Spleen (tissue), 11 donors: ENCODE results near the gene ATP6V1B1. TPM values are rescaled to one million over a fixed set of nuclear protein-coding genes. Genes with fewer than 3 reads are reported as not detected.

ENCODE experiments used
- DNase-seq: peaks from one replicate; pipeline ENCODE4 v3.0.0-alpha.2; 2020
- H3K27ac ChIP-seq, 8 donors: fragments of 200-600 bp; sonication (generic) in 7 of 8; 1 replicate in 4 of 8; 2 replicates in 4 of 8; pipeline versions ENCODE4 v1.5.0 to v1.8.0; 2016 to 2021; ENCODE audit warnings: inconsistent platforms in 4 of 8, mild to moderate bottlenecking in 4 of 8, moderate library complexity in 1 of 8
- H3K27me3 ChIP-seq, 7 donors: fragments of 200-600 bp; sonication (generic) in 6 of 7; replicated peaks in 1 of 7; 1 replicate in 4 of 7; 2 replicates in 3 of 7; pipeline versions ENCODE4 v1.5.0 to v1.8.0; 2016 to 2021; ENCODE audit warnings: inconsistent platforms in 3 of 7, mild to moderate bottlenecking in 1 of 7
- H3K36me3 ChIP-seq, 6 donors: fragments of 200-600 bp; sonication (generic) in 5 of 6; 1 replicate in 4 of 6; 2 replicates in 2 of 6; pipeline versions ENCODE4 v1.5.0 to v1.8.0; 2016 to 2021; ENCODE audit warnings: inconsistent platforms in 2 of 6
- H3K4me1 ChIP-seq, 6 donors: fragments of 200-600 bp; sonication (generic) in 5 of 6; 1 replicate in 3 of 6; 2 replicates in 3 of 6; pipeline versions ENCODE4 v1.5.0 to v1.8.0; 2016 to 2021; ENCODE audit warnings: inconsistent platforms in 3 of 6
- H3K4me3 ChIP-seq, 8 donors: fragments of 200-600 bp; sonication (generic) in 7 of 8; 1 replicate in 4 of 8; 2 replicates in 4 of 8; pipeline versions ENCODE4 v1.5.0 to v1.8.0; 2016 to 2021; ENCODE audit warnings: inconsistent platforms in 4 of 8, mild to moderate bottlenecking in 4 of 8, moderate library complexity in 2 of 8
- H3K9me3 ChIP-seq, 8 donors: fragments of 200-600 bp; sonication (generic) in 7 of 8; 1 replicate in 4 of 8; 2 replicates in 4 of 8; pipeline versions ENCODE4 v1.5.0 to v1.8.0; 2016 to 2021; ENCODE audit warnings: inconsistent platforms in 4 of 8
- POLR2A ChIP-seq, 3 donors: fragments of 450-650 bp; IDR thresholded peaks; one replicate each; pipeline ENCODE4 v1.5.1; 2017; ENCODE audit warnings: antibody characterized with exemption in 3 of 3, mild to moderate bottlenecking in 1 of 3
- POLR2AphosphoS5 ChIP-seq, 3 donors: sonication (generic); formaldehyde crosslinking; IDR thresholded peaks; one replicate each; pipeline ENCODE4 v1.5.1; 2017; ENCODE audit warnings: antibody characterized with exemption in 3 of 3
- WGBS, 5 donors: extraction: QIAGEN DNeasy Blood & Tissue Kit in 3 of 5; methylation state at CpG; one replicate each; pipeline versions ENCODE4 v1.1.5 to v1.1.7; 2013 to 2018; 5-methylcytosine and 5-hydroxymethylcytosine counted together
- intact Hi-C: fragments of 100-400 bp; cut with DNase I; formaldehyde crosslinking; loops from one replicate; pipeline ENCODE4 v1.15.0; 2023; ENCODE audit warnings: low total_unique reads
- polyA plus RNA-seq, 3 donors: library from polyadenylated mRNA; stranded (reverse); fragments of 200-250 nt; gene quantifications; one replicate each; pipeline ENCODE4 v1.2.1, GENCODE V29; 2013
- total RNA-seq, 7 donors: library from RNA; depleted of rRNA in 3 of 7; stranded (reverse); fragments of >200 nt in 3 of 7; fragmentation: NEBNext Ultra II Directional in 4 of 7; extraction: Animal tissue kit (Norgen Biotek cat#: 25700) in 4 of 7; gene quantifications; one replicate each; pipeline versions ENCODE4 v1.1.0 to v1.2.1, GENCODE V29; 2016 to 2021
- TF ChIP-seq, protein P1 (sequence below), 11 experiments: fragments of 200-600 bp in 7 of 11; fragments of 450-650 bp in 4 of 11; sonication (generic) in 4 of 11; IDR thresholded peaks in 8 of 11; conservative IDR thresholded peaks in 3 of 11; 1 replicate in 7 of 11; 2 replicates in 4 of 11; pipeline versions ENCODE4 v1.4.0 to v1.8.0; 2016 to 2021; ENCODE audit warnings: antibody characterized with exemption in 11 of 11, inconsistent platforms in 4 of 11, mild to moderate bottlenecking in 1 of 11
- donor health status: healthy with polysubstance abuse.
- donor health status: DM: no; HTN: no; CAD: no; lungs with moderate emphysema.
- donor health status: DM: no; HTN: no; CAD: no.
- donor health status: Bipolar disorder and iron deficiency.
- donor health status: healthy.
- donor health status: DM: no; HTN: no; CAD: no.
- donor health status: DM: yes; HTN: yes; CAD: no.

The ATP6V1B1 gene
- total and polyA plus RNA-seq, 10 donors = 0.06 to 0.11 TPM; not detected in 8

DNA sequence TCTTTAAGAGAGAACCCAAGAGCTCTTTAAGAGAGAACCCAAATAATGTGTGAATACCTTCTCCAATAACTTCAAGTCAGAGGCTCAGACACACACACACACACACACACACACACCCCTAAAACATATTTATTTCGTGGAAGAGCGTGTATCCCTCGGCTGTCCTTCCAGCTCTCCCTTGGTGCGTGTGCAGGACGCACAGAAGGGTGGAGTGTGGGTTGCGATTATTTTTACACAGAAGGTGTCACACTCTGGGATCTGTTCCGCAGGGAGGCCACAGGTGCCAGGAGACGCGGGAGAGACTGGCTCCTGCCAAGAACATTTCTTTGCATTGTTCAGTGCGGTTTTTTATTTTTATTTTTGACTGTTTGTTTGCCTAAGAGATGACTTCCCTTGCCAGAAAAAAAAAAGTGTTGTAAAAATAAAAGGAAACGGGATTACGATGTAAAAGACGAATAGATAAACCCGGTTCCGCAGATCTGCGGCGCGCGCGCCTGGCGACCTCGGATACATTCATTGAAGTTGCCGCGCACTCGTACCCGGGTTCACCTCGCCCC, 47.3 kb upstream of the ATP6V1B1 start:
- Histone ChIP-seq H3K4me1 (peaks cover 10 to 33% (median 28%) of the 10 kb centered on the region in 6 donors), H3K27me3 (peaks cover 22 to 100% (median 90%) of the 10 kb centered on the region in 7 donors), H3K27ac (no peak overlapping the region), H3K4me3 (peak overlapping the region in 5 of 8 donors; percentile 1 to 69 (median 40)), H3K36me3 (no peaks in the 10 kb centered on the region), H3K9me3 (no peaks in the 10 kb centered on the region)
- 5 to 12% (median 8%) methylated on average over 27 of the region's 27 CpGs for WGBS, 5 donors
- intact Hi-C loops = no loop called here
- no peak for DNase-seq
- TF ChIP-seq, protein P1, sequence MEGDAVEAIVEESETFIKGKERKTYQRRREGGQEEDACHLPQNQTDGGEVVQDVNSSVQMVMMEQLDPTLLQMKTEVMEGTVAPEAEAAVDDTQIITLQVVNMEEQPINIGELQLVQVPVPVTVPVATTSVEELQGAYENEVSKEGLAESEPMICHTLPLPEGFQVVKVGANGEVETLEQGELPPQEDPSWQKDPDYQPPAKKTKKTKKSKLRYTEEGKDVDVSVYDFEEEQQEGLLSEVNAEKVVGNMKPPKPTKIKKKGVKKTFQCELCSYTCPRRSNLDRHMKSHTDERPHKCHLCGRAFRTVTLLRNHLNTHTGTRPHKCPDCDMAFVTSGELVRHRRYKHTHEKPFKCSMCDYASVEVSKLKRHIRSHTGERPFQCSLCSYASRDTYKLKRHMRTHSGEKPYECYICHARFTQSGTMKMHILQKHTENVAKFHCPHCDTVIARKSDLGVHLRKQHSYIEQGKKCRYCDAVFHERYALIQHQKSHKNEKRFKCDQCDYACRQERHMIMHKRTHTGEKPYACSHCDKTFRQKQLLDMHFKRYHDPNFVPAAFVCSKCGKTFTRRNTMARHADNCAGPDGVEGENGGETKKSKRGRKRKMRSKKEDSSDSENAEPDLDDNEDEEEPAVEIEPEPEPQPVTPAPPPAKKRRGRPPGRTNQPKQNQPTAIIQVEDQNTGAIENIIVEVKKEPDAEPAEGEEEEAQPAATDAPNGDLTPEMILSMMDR (IDR thresholded peaks at IDR 0.05 in 8 of 11, conservative IDR thresholded peaks at IDR 0.05 in 3 of 11) = no peak
- no peak for TF ChIP-seq POLR2A (IDR thresholded peaks at IDR 0.05)
- no peak for TF ChIP-seq POLR2AphosphoS5 (IDR thresholded peaks at IDR 0.05)

DNA sequence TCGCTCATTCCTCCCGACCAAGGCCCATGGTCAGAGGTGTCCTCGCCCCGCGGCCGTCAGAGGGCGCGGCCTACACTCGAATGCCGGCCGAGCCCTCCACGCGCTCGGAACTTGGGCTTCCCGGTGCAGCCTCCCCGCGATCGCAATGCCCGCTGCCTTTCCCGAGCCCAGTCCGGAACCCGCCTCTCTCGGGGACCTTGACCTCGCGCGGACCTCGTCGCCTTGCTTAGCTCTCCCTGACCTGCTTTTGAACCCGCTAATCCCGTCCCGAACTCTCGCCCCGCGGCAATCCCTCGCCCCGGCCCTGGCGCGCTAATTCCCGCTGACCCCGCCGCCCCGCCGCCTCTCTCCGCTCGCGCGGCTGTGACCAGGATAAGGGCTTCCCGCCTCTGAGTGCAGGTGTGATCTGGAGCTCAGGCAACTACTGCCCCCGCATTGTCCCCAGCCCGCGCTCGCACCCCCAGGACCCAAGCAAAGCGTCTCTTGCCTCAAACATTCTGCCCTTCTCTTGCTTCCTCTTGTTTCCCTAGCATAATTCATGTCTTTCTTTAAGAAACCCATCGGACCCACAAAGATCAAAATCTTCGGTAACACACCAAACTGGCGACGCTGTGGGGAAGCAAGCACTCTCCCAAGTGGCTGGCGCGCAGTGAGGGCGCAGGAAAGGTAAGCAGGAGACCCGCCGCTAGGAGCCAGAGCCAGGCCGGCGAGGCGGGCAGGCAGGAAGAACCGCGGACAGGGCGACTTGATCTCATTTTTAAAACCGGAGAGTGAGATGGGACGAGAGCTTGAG, 46.6 kb upstream of the ATP6V1B1 start:
- TF ChIP-seq, protein P1 (IDR thresholded peaks at IDR 0.05 in 8 of 11, conservative IDR thresholded peaks at IDR 0.05 in 3 of 11) = no peak
- TF ChIP-seq POLR2A (IDR thresholded peaks at IDR 0.05) (no peak), POLR2AphosphoS5 (IDR thresholded peaks at IDR 0.05) (no peak)
- Histone ChIP-seq H3K4me3 (peak overlapping the region in 5 of 8 donors; percentile 1 to 69 (median 6)), H3K27me3 (peaks cover 22 to 100% (median 87%) of the 10 kb centered on the region in 7 donors), H3K9me3 (no peaks in the 10 kb centered on the region), H3K36me3 (no peaks in the 10 kb centered on the region), H3K27ac (no peak overlapping the region), H3K4me1 (peaks cover 10 to 33% (median 28%) of the 10 kb centered on the region in 6 donors)
- WGBS, 5 donors = 4 to 14% (median 6%) methylated on average over 66 to 70 of the region's 70 CpGs
- DNase-seq = no peak
- intact Hi-C loops = no loop called here

DNA sequence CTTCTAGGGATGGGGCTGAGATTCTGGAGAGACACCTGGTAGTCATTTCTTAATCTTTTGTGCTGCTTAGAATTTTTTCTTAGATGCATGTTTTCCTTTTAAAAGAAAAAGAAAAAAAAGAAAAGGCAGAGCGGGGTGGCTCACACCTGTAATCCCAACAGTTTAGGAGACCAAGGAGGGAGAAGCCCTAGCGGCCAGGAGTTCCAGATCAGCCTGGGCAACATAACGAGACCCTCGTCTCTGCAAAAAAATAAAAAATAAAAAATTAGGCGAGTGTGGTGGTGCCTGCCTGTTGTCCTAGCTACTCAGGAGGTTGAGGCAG, 46.0 kb upstream of the ATP6V1B1 start:
- no peak for DNase-seq
- intact Hi-C loops = no loop called here
- Histone ChIP-seq H3K4me1 (peaks cover 10 to 33% (median 28%) of the 10 kb centered on the region in 6 donors), H3K27me3 (peaks cover 22 to 100% (median 82%) of the 10 kb centered on the region in 7 donors), H3K4me3 (no peak overlapping the region), H3K27ac (no peak overlapping the region), H3K9me3 (no peaks in the 10 kb centered on the region), H3K36me3 (no peaks in the 10 kb centered on the region)
- WGBS, 5 donors = 29 to 46% (median 42%) methylated on average over 5 of the region's 5 CpGs
- TF ChIP-seq, protein P1 (IDR thresholded peaks at IDR 0.05 in 8 of 11, conservative IDR thresholded peaks at IDR 0.05 in 3 of 11) = no peak
- TF ChIP-seq POLR2AphosphoS5 (IDR thresholded peaks at IDR 0.05) = no peak
- no peak for TF ChIP-seq POLR2A (IDR thresholded peaks at IDR 0.05)

DNA sequence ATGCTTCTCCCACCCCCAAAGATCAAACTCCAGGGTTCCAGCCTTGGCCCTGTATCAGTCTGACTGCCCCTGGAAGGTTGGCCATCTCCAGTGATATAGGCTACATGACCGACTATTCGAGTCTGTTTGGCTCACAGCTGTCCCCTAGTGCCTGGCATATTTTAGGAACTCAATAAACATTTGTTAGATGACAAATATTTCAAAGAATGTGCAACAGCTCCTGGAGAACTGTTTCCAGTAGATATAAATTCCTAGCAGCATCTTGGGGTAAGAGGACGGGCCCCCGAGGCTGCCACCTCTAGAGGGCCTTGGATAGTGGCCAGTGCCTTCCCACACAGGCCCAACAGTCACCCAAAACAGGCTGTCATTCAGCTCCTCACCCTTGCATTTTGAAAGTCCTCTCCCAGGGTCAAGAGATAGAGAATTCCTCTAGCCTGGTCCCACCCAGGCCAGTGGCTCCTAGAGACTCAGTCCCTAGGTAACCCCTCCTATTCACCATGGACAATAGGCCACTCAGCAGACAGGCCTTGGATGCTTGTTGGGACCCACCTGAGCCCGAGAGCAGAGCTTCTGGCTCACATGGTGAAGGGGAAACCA, 45.1 kb upstream of the ATP6V1B1 start:
- Histone ChIP-seq H3K27ac (no peak overlapping the region), H3K9me3 (no peaks in the 10 kb centered on the region), H3K4me1 (peaks cover 10 to 33% (median 28%) of the 10 kb centered on the region in 6 donors), H3K27me3 (peaks cover 15 to 100% (median 82%) of the 10 kb centered on the region in 7 donors), H3K36me3 (no peaks in the 10 kb centered on the region), H3K4me3 (no peak overlapping the region)
- 54 to 71% (median 58%) methylated on average over 4 to 5 of the region's 5 CpGs for WGBS, 5 donors
- DNase-seq = no peak
- TF ChIP-seq, protein P1 (IDR thresholded peaks at IDR 0.05 in 8 of 11, conservative IDR thresholded peaks at IDR 0.05 in 3 of 11) = no peak
- TF ChIP-seq POLR2A (IDR thresholded peaks at IDR 0.05) = no peak
- no peak for TF ChIP-seq POLR2AphosphoS5 (IDR thresholded peaks at IDR 0.05)
- intact Hi-C loops = no loop called here
